Liver (tissue), 9 donors: ENCODE results near the gene GRK3. TPM values are rescaled to one million over a fixed set of nuclear protein-coding genes. Genes with fewer than 3 reads are reported as not detected.

Source experiments
- DNase-seq: peaks from one replicate; pipeline ENCODE4 v3.0.0-alpha.2; 2017; ENCODE audit warnings: low spot score
- H3K27ac ChIP-seq, 2 donors: one replicate each; pipeline ENCODE4 v1.7.0; 2013; ENCODE audit warnings: inconsistent platforms in 2 of 2, low read length in 2 of 2, control low read depth in 1 of 2, low read depth in 1 of 2, mild to moderate bottlenecking in 1 of 2
- H3K27me3 ChIP-seq, 4 donors: one replicate each; pipeline versions ENCODE4 v1.6.1 to v1.7.0; 2013; ENCODE audit warnings: low read length in 3 of 4, inconsistent platforms in 1 of 4, mild to moderate bottlenecking in 1 of 4, moderate library complexity in 1 of 4; ENCODE audit not compliant: control insufficient read depth in 4 of 4, insufficient read depth in 4 of 4
- H3K36me3 ChIP-seq, 4 donors: one replicate each; pipeline versions ENCODE4 v1.6.1 to v1.7.0; 2013; ENCODE audit warnings: low read length in 3 of 4, mild to moderate bottlenecking in 3 of 4, low read depth in 1 of 4, moderate library complexity in 1 of 4; ENCODE audit not compliant: control insufficient read depth in 4 of 4, insufficient read depth in 3 of 4
- H3K4me1 ChIP-seq, 4 donors: one replicate each; pipeline versions ENCODE4 v1.6.1 to v1.7.0; 2013; ENCODE audit warnings: low read length in 3 of 4, mild to moderate bottlenecking in 3 of 4, moderate library complexity in 1 of 4; ENCODE audit not compliant: control insufficient read depth in 4 of 4, insufficient read depth in 4 of 4
- H3K4me3 ChIP-seq, 3 donors: one replicate each; pipeline versions ENCODE4 v1.6.1 to v1.7.0; 2013; ENCODE audit warnings: low read length in 3 of 3, control low read depth in 1 of 3, low read depth in 1 of 3, mild to moderate bottlenecking in 1 of 3
- H3K9ac ChIP-seq, 2 donors: one replicate each; pipeline ENCODE4 v1.7.0; 2013; ENCODE audit warnings: low read length in 2 of 2, mild to moderate bottlenecking in 2 of 2, moderate library complexity in 2 of 2, control low read depth in 1 of 2, low read depth in 1 of 2
- H3K9me3 ChIP-seq, 4 donors: one replicate each; pipeline versions ENCODE4 v1.6.1 to v1.7.0; 2013; ENCODE audit warnings: low read length in 3 of 4; ENCODE audit not compliant: control insufficient read depth in 4 of 4
- ATF3 ChIP-seq: IDR thresholded peaks from 2 replicates; pipeline ENCODE4 v1.6.1; 2016; ENCODE audit warnings: antibody characterized with exemption
- CTCF ChIP-seq: fragments of 150-350 bp; IDR thresholded peaks from 2 replicates; pipeline ENCODE4 v1.5.1; 2017; ENCODE audit warnings: improper control_type of control experiment, low read depth, low read length; ENCODE audit not compliant: missing input control
- EGR1 ChIP-seq, 2 donors: IDR thresholded peaks; 2 replicates each; pipeline ENCODE4 v1.6.1; 2016 to 2018; ENCODE audit warnings: antibody characterized with exemption in 2 of 2, low read depth in 2 of 2
- REST ChIP-seq: IDR thresholded peaks from 2 replicates; pipeline ENCODE4 v1.6.1; 2016; ENCODE audit warnings: antibody characterized with exemption, mild to moderate bottlenecking
- TAF1 ChIP-seq: conservative IDR thresholded peaks from 2 replicates; pipeline ENCODE4 v1.6.1; 2016; ENCODE audit warnings: antibody characterized with exemption, mild to moderate bottlenecking
- ZBTB33 ChIP-seq: IDR thresholded peaks from 2 replicates; pipeline ENCODE4 v1.6.1; 2016; ENCODE audit warnings: antibody characterized with exemption
- WGBS: extraction: QIAGEN DNeasy Blood & Tissue Kit; methylation state at CpG from one replicate; pipeline ENCODE4 v1.1.7; 2013; 5-methylcytosine and 5-hydroxymethylcytosine counted together
- polyA plus RNA-seq, 2 donors: library from polyadenylated mRNA; stranded (reverse) in 1 of 2; unstranded in 1 of 2; fragments of 200-250 nt in 1 of 2; fragments of >200 nt in 1 of 2; fragmentation: Nextera tagmentation in 1 of 2; extraction: Ambion mirVana in 1 of 2; gene quantifications; one replicate each; pipeline versions ENCODE4 v1.2.1 to v1.2.3, GENCODE V29; 2013 to 2015
- total RNA-seq, 2 donors: library from RNA; depleted of rRNA; stranded (reverse); fragments of >200 nt; gene quantifications; one replicate each; pipeline ENCODE4 v1.2.3, GENCODE V29; 2014
- donor health status: healthy.
- donor health status: healthy.
- donor health status: healthy.
- donor health status: healthy.
- donor health status: healthy.

The GRK3 gene
- total and polyA plus RNA-seq, 4 donors: 0.79 to 6.5 (median 2.4) TPM

- no peak for TF ChIP-seq ATF3
- no peak for TF ChIP-seq TAF1
- no peak for TF ChIP-seq CTCF
- WGBS: 91% methylated on average over 3 of the region's 3 CpGs
- Histone ChIP-seq H3K4me3 (no peak overlapping the region), H3K27me3 (no peaks in the 10 kb centered on the region), H3K9me3 (no peaks in the 10 kb centered on the region), H3K4me1 (no peaks in the 10 kb centered on the region), H3K36me3 (no peaks in the 10 kb centered on the region), H3K9ac (no peak overlapping the region), H3K27ac (no peak overlapping the region)
- no peak for DNase-seq
Observed at GRCh38 chr22:25682109-25682508, 117.6 kb downstream of the GRK3 start.

- H3K36me3 ChIP-seq: no peaks in the 10 kb centered on the region
- no peaks in the 10 kb centered on the region for H3K27me3 ChIP-seq
- H3K4me3 ChIP-seq: no peak overlapping the region
- no peak overlapping the region for H3K9ac ChIP-seq
- DNase-seq: no peak
- no peak overlapping the region for H3K27ac ChIP-seq
- no peak for TF ChIP-seq REST
- 97% methylated on average over 5 of the region's 5 CpGs for WGBS
- H3K4me1 ChIP-seq: no peaks in the 10 kb centered on the region
- H3K9me3 ChIP-seq: no peaks in the 10 kb centered on the region
Observed at GRCh38 chr22:25688627-25689026, 124.2 kb downstream of the GRK3 start.

- Histone ChIP-seq H3K9ac (no peak overlapping the region), H3K9me3 (no peaks in the 10 kb centered on the region), H3K27me3 (no peaks in the 10 kb centered on the region), H3K27ac (no peak overlapping the region), H3K36me3 (no peaks in the 10 kb centered on the region), H3K4me3 (no peak overlapping the region), H3K4me1 (no peaks in the 10 kb centered on the region)
- TF ChIP-seq TAF1 (no peak), CTCF (no peak), ZBTB33 (no peak), REST (no peak), EGR1 (IDR thresholded peaks at IDR 0.05; ENCODE audit: low read depth in 2 of 2) (no peak)
- DNase-seq: no peak
- 95% methylated on average over 2 of the region's 2 CpGs for WGBS
Observed at GRCh38 chr22:25689631-25690030, 125.2 kb downstream of the GRK3 start.
